Fibroblast of skin of back (primary cell): ENCODE data around the gene PRXL2C. TPM values are rescaled to one million over a fixed set of nuclear protein-coding genes. Genes with fewer than 3 reads are reported as not detected.
"Not testable (repeated sequence)": the region's sequence is repeated elsewhere in the genome, so short reads cannot be mapped to it uniquely, and the experiment has no call there.

ENCODE experiments used
- DNase-seq: peaks from one replicate; pipeline ENCODE4 v3.0.0-alpha.2; 2013
- polyA plus RNA-seq, 2 experiments: library from polyadenylated mRNA; unstranded; fragments of 120-200 nt; gene quantifications; one replicate each; pipeline ENCODE4 v1.2.1, GENCODE V29; 2013; ENCODE audit not compliant: insufficient read length in 2 of 2

The PRXL2C gene
- 4.5 TPM for polyA plus RNA-seq (2013, experiment 1 of 2; ENCODE audit: insufficient read length)
- 4.6 TPM for polyA plus RNA-seq (2013, experiment 2 of 2; ENCODE audit: insufficient read length)

- peak; percentile 58 for DNase-seq
Observed at GRCh38 chr9:96655198-96655851, at the start of gene PRXL2C. Gene PRXL2C, minus strand, starts transcription at chr9:96655317. Its CDS starts 36 bp downstream, at chr9:96655281.

- DNase-seq: not testable (repeated sequence)
Observed at GRCh38 chr9:96700721-96701375, 45.7 kb upstream of the PRXL2C start.

GRCh38 chr9:96691326-96691725, 36.2 kb upstream of the PRXL2C start:
- no peak for DNase-seq

GRCh38 chr9:96688745-96689464, 33.8 kb upstream of the PRXL2C start:
- no peak for DNase-seq

- no peak for DNase-seq
Observed at GRCh38 chr9:96688187-96688586, 33.1 kb upstream of the PRXL2C start.

- peak; percentile 83 for DNase-seq
Observed at GRCh38 chr9:96686638-96687335, 31.7 kb upstream of the PRXL2C start.

- no peak for DNase-seq
Observed at GRCh38 chr9:96680812-96681499, 25.8 kb upstream of the PRXL2C start.

GRCh38 chr9:96674906-96675538, 19.9 kb upstream of the PRXL2C start:
- DNase-seq: peak; percentile 53

GRCh38 chr9:96673786-96674185, 18.7 kb upstream of the PRXL2C start:
- not testable (repeated sequence) for DNase-seq

GRCh38 chr9:96668868-96669534, 13.9 kb upstream of the PRXL2C start:
- no peak for DNase-seq

- DNase-seq: no peak
Observed at GRCh38 chr9:96667363-96667728, 12.2 kb upstream of the PRXL2C start.

GRCh38 chr9:96666653-96667362, 11.7 kb upstream of the PRXL2C start:
- DNase-seq: peak; percentile 64

- no peak for DNase-seq
Observed at GRCh38 chr9:96665789-96666188, 10.7 kb upstream of the PRXL2C start.

GRCh38 chr9:96663506-96664120, 8.5 kb upstream of the PRXL2C start:
- DNase-seq: no peak

GRCh38 chr9:96661711-96662110, 6.6 kb upstream of the PRXL2C start:
- peak; percentile 59 for DNase-seq

- no peak for DNase-seq
Observed at GRCh38 chr9:96660692-96661248, 5.7 kb upstream of the PRXL2C start.

- peak; percentile 73 for DNase-seq
Observed at GRCh38 chr9:96654450-96655197, 493 bp downstream of the PRXL2C start.

GRCh38 chr9:96651626-96652025, 3.5 kb downstream of the PRXL2C start:
- DNase-seq: peak; percentile 50
